ENCODE results near the gene SLC35F3. TPM values are rescaled to one million over a fixed set of nuclear protein-coding genes. Genes with fewer than 3 reads are reported as not detected.

SLC35F3 gene
- total and polyA plus RNA-seq, 2 experiments from 2014 or later: 1.0 to 3.2 TPM

DNA sequence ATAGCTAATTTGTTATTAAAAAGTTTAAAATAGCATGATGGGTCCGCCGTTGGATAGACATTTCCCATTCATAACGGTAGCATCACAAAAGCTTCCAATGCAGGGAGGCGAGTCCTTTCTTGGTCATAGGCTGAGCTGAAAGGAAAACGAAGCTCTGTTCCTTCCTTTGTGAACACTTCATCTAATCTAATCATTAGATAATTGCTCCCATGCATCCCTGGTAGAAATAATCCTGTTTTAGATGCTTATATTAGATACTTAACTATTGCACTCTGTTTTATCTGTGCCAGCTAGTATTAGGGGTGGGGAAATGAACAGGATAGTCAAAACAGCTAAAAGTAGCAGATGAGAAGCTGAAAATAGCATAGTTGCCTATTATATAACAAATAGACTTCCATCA lies 215.0 kb downstream of the SLC35F3 start (continued):
- no peak for TF ChIP-seq ZNF462 (CRISPR knock-in tag; IDR thresholded peaks at IDR 0.05)
- TF ChIP-seq CREB1 (CRISPR knock-in tag; IDR thresholded peaks at IDR 0.05; ENCODE audit: low read depth): no peak

- H3K79me2 ChIP-seq (replicated peaks; ENCODE audit: insufficient read depth): no peaks in the 10 kb centered on the region
- H3K36me3 ChIP-seq (ENCODE audit: insufficient read depth): no peaks in the 10 kb centered on the region
- Mint-ChIP-seq H3K4me1 (peaks cover 4% of the 10 kb centered on the region; the same call in 2 of the 3 replicates), H3K9me3 (peaks cover 4% of the 10 kb centered on the region; the same call in 2 of the 3 replicates), H3K27me3 (ENCODE audit: insufficient read depth, low read depth, poor library complexity) (peaks cover 7% of the 10 kb centered on the region), H3K27ac (no peak overlapping the region), H3K4me3 (no peak overlapping the region), H3K36me3 (ENCODE audit: low read depth) (no peaks in the 10 kb centered on the region)
- DNase-seq (ENCODE audit: low spot score) (no peak), ATAC-seq (no peak)
- no peaks in the 10 kb centered on the region for H3K9me2 ChIP-seq (ENCODE audit: insufficient read depth)
- H3K27ac ChIP-seq (ENCODE audit: low read depth): no peak overlapping the region
- no peak overlapping the region for H3K4me3 ChIP-seq
- H3F3A ChIP-seq (replicated peaks; ENCODE audit: low read depth): no peaks in the 10 kb centered on the region
- H2AFZ ChIP-seq: no peak overlapping the region
- H3K4me2 ChIP-seq: no peak overlapping the region
- no peaks in the 10 kb centered on the region for H4K20me1 ChIP-seq (replicated peaks; ENCODE audit: insufficient read depth)
- H3K27me3 ChIP-seq (ENCODE audit: insufficient read depth): no peaks in the 10 kb centered on the region
- H3K4me1 ChIP-seq (ENCODE audit: insufficient read depth): no peaks in the 10 kb centered on the region
- TF ChIP-seq NANOG (IDR thresholded peaks at IDR 0.05; ENCODE audit: borderline replicate concordance) (no peak), ZNF462 (CRISPR knock-in tag; IDR thresholded peaks at IDR 0.05) (no peak), EZH2phosphoT487 (IDR thresholded peaks at IDR 0.05; ENCODE audit: unreplicated experiment) (no peak), STAT1 (IDR thresholded peaks at IDR 0.05; ENCODE audit: unreplicated experiment) (no peak), JUNB (IDR thresholded peaks at IDR 0.05; ENCODE audit: unreplicated experiment) (no peak)
Measured at GRCh38 chr1:234120327-234120944, 216.0 kb downstream of the SLC35F3 start.
